GM18517 (cell line): ENCODE data around the gene ANKRD33B.
A peak's percentile ranks its signal among the peaks of the same experiment; 100 is the strongest.
"Not testable (repeated sequence)": the region's sequence is repeated elsewhere in the genome, so short reads cannot be mapped to it uniquely, and the experiment has no call there.

Experiments
- ATAC-seq: cut with Tn5 transposase; IDR thresholded peaks from one replicate; pipeline ENCODE4 v1.9.1; 2021; ENCODE audit warnings: mild to moderate bottlenecking, moderate library complexity; ENCODE audit not compliant: unreplicated experiment

ANKRD33B gene

DNA sequence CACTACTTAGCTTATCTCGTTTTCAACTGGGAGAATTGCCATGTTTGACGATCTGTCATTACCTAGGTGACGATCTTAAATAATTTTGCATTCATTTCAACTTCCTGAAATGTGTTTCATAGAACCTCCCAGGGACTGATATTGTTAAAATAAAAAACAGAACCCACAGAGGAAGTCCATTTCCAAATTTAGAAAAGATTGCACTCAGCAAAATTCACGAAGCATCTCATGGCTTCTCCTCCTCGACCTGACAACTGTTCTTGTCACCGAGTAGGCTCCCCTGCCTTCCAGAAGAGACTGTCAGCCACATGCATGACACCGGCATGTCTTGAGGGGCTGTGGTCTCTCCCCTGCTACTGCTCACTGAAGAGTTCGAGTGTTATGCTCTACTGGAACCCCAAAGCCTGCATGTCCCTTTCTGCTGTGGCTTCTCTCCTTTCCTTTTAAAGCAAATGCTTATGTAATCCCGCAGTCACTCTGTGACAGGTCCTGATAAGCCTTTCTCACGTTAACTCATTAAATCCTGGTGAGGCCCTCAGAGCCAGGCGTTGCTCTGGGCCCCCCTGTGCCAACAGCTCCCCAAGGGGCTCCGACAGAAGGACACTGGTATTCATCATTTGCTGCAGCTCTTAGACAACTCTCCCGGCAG lies 26.8 kb upstream of the ANKRD33B start:
- ATAC-seq = no peak

DNA sequence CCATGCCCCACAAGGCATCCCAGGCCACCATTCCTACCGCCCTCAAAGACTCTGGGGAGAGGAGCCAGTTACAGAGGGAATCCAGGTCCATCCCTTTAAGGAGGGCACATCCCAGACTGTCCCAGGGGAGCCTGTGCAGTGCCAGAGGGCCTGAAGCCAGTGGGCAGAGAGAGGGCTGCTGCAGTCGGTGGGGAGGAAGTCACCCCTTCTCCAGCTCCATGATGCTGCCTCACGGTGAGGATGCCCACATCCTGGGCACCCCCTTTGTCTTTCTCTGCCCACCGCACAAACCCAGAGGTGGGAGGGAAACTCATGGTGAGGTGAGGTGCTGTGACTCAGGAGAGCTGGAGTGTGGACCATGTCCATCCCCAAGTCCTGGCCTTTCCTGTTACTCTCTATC lies 26.2 kb upstream of the ANKRD33B start:
- ATAC-seq = no peak

DNA sequence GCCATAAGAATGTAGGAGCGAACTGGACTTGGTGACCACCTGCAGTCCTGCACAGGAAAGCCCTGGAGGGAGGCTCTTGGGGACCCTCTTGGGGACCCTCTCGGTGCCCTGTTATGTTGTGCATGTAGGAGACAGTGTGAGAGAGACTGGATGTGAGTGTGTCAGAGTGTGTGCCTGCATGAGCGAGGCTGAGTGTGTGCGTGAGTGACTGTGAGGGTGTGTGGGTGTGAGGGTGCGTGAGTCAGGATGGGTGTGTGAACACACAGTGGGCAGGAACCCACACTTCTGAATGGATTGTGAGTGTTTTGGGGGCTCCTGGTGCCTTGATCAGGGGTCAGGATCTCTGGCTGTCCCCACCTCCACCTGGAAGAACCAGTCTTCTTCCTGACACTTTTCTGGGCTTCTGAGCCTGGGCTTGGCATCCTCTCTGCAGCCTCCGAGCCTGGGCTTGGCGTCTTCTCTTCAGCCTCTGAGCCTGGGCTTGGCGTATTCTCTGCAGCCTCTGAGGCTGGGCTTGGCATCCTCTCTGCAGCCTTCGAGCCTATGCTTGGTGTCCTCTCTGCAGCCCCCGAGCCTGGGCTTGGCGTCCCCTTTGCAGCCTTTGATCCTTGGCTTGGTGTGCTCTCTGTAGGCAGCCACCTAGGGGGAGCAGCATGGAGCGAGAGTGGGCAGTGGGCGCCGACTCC lies 25.6 kb upstream of the ANKRD33B start:
- no peak for ATAC-seq

DNA sequence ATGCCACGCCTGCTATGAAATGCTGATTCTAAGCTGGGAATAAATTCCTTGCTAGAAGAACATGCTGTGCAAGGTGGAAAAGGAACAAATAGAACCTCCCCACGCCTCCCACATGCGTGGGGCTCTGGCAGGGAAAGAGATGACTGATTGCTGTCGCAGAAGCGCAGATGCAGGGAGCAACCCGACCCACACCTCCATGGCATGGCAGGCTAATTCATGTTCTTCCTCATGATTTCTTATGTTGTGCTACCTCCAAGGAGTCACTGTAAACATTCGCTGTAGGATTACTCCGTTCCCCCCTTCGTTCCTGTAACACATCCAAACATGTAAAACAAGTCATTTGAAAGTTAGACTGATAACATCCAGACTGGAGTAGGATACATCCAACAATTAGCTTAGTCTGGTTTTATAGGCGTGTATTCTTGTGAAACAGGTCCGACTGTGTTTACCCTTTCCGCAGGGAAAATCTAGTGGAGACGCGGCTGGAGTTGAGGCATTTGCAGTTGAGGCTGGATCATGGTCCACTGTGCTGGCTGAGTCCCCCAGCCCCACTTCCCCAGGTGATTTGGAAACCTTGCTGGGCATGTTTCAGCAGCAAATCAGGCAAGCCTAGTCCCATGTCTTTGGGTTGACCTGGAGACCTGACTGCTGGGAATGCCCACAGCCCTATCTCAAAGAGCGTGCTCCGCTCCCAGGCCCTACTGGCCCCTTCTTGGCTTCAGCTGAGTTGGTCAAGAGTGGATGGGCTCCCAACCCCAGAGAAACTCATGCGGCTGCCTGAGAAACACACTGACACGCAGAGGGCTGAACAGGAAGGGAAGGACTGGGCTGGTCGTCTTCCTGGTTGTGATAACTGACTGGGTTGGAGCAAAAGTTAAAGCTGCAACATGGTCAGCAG lies 24.8 kb upstream of the ANKRD33B start:
- ATAC-seq = no peak

DNA sequence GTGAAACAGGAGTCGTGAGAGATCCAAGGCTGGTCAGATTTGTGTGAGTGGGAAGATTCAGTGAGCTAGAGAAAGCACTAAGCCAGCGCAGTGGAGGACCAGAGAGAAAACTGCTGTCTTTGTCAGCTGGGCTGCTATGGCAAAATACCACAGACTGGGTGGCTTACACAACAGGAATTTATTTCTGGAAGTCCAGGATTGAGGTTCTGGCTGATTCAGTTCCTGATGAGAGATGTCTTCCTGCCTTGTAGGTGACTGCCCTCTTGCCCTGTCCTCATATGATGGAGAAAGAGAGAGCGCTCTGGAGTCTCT lies 24.2 kb upstream of the ANKRD33B start:
- ATAC-seq = no peak

DNA sequence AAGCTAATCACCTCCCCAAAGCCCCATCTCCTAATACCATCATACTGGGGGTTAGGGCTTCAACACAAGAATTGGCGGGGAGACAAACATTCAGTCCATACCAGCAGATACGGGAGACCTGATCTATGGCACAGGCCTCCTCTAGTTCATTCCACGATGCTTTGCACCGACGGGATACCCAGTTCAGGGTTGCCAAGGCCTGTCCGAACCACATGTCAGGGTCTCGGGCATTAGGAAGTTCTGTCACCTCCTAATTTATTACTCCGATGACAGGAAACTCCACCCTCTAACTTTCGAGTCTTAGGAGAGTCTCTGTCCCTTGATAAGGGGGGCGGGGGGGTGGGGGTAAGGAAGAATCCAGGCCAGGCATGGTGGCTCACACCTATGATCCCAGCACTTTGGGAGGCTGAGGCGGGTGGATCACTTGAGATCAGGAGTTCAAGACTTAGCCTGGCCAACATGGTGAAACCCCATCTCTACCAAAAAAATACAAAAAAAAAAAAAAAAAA lies 23.8 kb upstream of the ANKRD33B start:
- no peak for ATAC-seq

DNA sequence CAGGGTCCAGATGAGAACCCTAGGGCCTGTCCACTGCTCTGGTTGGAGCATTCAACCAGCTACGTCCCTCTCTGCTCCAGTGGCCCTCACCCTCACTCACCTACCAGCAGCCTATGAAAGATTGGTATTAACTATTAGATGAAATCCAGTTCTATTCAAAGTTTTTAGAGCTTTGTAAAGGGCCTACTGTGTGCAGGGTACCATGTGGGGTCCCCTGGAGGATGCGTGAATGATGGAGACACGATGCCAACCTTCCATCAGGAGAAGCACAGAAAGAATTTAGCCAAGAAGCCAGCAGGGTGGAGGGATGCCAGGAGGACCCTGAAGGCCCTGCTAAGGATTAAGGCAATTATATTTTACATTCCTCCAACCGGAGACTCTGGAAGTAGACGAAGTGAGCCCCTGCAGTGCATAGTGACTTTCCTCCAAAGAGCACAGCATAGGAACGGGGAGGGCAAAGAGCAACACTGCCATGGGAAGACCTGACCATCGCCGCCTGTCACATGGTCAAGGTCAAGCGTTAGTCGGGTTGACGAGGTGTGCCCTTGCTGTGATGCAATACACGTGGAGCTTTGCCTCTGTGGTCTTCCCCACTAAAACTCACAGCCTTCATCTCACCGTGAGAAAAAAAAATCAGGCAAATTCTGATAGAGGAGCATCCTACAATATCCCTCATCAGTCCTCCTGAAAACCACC lies 22.8 kb upstream of the ANKRD33B start:
- ATAC-seq = no peak

DNA sequence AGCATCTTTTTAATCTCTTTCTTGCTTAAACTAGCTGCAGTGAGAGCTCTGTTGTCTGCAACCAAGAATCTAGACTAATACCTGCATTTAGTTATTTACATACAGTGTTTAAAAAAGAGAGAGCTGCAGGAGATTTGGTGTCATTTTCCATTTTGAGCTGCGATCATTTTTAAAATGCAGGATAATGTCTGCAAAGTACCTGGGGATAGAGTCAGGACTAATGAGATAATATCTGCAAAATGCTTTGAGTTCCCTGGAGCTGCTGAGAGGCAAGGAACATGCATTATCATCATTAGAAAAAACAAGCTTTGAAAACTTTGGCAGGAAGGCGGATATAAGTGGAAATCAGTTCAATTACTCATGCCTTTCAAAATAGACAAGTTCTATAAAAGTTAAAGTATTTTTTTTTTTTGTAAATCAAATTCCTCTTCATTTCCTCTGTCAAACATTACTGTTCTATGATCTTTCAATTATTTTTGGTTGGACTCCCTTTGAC lies 21.8 kb upstream of the ANKRD33B start:
- ATAC-seq = no peak

DNA sequence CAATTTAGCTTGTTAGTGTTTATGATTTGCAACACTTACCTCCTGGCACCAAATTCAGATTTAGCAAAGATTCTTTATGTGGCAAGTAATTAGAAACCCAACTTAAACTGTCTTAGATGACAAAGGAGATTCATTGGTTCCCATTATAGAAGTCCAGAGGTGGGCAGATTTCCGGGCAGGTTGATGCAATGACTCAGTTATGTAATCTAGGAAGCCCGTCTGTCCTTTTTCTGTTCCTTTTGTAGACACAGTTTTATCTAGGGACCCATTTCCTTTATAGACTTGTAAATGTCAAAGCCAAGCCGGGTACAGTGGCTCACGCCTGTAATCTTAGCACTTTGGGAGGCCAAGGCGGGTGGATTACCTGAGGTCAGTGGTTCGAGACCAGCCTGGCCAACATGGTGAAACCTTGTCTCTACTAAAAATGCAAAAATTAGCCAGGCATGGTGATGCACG lies 20.3 kb upstream of the ANKRD33B start:
- no peak for ATAC-seq

DNA sequence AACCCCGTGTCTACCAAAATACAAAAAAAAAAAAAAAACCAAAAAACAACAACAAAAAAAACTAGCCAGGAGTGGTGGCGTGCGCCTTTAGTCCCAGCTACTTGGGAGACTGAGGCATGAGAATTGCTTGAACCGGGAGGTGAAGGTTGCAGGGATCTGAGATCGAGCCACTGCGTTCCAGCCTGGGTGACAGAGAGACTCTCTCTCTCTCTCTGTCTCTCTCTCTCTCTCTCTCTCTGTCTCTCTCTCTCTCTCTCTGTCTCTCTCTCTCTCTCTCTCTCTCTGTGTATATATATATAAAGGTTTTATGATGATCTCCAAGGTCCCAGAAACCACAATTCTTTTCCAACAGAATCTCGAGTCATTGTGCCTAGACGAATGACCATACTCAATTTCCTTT lies 18.8 kb upstream of the ANKRD33B start:
- ATAC-seq = no peak

DNA sequence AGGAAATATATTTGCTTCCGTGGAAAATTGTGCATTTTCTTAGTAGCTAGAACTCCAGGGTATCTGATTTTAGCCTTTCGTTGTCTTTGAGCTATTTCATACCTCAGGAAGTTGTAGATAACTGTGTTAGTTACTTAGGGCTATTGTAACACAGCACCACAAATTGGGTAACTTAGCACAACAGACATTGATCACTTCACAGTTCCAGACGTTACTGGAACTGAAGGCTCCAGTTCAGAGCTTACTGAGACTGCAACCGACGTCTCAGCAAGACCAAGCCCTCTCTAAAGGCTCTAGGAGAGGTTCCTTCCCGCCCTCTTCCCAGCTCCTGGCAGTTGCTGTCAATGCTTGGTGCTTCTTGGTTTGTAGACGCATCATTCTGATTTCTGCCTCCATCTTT lies 17.7 kb upstream of the ANKRD33B start:
- ATAC-seq = no peak

DNA sequence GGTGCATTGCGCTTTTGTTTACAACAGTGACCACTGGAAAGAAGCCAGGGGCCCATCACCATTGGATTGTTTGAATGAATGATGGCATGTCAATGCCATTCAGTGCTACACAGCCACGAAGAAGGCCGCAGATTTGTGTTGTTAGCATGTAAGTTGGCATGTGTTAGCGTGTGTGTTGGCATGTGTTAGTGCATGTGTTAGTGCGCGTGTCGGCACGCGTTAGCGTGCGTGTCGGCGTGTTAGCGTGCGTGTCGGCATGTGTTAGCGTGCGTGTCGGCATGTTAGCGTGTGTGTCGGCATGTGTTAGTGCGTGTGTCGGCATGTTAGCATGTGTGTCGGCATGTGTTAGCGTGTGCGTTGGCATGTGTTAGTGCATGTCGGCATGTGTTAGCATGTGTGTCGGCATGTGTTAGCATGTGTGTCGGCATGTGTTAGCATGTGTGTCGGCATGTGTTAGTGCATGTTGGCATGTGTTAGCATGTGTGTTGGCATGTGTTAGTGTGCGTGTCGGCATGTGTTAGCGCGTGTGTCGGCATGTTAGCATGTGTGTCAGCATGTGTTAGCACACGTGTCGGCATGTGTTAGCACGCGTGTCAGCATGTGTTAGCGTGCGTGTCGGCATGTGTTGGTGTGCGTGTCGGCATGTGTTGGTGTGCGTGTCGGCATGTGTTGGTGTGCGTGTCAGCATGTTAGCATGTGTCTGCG lies 15.3 kb upstream of the ANKRD33B start:
- ATAC-seq = no peak

DNA sequence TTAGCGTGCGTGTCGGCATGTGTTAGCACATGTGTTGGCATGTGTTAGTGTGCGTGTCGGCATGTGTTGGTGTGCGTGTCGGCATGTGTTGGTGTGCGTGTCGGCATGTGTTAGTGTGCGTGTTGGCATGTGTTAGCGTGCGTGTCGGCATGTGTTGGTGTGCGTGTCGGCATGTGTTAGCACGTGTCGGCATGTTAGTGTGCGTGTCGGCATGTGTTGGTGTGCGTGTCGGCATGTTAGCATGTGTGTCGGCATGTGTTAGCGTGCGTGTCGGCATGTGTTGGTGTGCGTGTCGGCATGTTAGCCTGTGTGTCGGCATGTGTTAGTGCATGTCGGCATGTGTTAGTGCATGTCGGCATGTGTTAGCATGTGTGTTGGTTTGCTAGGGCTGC lies 14.8 kb upstream of the ANKRD33B start:
- ATAC-seq = not testable (repeated sequence)

DNA sequence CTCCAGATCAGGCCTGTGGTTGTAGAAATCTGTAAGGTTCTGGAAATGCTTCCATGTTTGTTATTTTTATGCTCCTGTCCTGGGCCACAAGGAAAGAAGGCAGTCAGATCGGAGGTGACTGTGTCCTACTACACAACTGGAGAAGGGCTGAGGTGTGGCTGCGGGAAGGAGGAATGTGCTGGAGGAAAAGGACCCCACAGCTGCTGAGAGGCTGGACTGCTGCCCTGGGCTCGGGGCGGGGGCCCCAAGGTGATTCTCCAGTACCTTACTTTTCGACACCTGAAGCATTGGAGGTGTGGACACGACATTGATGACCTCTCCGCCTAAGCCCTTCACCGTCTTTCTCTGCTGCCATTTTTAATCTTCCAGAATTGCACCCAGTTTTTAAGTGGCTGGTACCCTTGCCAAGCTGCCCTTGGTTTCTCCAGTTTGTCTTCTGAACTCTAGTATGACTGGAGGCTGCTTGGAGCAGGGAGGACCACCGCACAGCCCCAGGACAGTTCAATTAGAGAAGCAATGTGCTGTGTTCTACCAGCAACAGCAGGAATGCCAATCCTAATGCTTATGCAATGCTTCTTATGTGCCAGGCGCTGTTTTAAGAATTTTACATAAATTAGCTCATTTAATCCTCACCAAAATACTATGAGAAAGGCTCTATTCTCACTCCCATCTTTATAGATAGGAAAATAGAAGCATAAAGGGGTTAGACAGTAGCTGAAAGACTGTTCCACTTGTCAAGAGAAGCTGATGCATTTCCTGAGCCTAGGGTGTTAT lies 13.5 kb upstream of the ANKRD33B start:
- ATAC-seq = no peak

DNA sequence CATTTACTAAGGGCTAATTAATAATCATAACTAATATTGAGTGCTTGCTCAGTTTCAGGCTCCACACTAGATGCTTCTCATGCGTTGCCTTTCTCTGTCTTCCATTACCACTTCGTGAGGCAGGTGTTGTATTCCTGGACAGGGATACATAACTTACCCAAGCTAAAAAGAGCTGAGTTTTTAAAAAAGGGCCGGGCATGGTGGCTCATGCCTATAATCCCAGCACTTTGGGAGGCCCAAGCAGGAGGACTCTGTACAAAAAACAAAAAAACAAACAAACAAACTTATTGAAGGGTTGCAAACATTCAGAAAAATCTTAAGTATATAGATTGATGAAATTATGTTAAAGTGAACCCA lies 12.1 kb upstream of the ANKRD33B start:
- no peak for ATAC-seq

DNA sequence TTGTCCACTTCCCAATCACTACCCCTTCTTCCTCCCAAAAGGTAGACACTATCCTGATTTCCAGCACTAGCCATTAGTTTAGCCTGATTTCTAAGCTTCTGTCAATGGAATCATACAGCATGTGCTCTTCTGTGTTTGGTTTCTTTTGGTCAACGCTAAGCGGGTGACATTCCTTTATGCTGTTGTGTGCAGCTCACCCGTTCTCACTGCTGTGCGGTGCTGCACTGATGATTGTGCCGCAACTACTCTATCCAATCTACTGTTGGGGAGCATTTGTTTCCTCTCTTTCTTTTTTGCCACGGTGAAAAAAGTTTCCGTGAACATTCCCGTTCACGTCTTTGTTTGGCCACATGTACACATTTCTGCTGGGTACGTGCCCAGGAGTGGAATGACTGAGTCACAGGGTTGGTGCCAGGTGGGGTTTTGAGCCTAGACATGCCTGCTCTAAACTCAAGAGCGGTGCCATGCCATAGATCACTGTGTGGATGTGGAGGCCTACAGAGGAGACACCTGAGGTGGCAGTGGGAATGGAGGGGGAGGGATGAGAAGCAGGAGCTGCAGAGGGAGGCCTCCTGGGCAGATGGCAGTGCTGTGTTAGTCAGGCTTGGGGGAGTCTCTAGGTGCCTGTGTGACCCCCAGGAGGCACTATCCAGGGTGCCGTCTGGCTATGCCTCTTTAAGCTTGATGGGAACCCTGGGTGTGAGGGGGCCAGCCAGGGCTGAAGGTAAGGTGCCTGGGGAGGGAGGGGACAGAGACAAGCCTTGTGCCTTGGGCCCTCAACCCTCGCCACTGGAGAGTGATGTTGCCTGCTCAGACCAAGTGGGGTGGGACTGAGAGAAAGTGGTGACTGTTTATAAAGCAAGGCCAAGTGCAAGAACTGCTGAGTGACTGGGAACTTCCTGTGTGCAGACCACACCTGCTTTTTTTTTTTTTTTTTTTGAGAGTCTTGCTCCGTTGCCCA lies 11.4 kb upstream of the ANKRD33B start:
- peak; percentile 78 for ATAC-seq

DNA sequence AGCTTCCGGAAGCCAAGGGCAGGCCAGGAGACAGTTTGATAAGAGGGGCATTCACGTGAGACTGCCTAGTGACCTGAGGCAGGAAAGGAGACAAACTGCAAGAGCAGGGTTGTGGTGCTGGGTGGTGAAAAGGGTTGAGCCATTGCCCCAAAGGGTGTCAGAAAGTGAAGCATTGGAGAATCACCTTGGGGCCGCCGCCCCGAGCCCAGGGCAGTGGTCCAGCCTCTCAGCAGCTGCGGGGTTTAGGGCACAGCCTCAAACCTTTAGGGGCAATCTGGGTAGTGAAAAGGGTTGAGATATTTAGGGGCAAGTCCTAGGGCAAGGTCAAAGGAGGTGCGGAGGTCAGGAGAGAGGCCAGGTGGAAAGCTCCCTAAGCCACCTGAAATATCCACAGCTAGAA lies 10.4 kb upstream of the ANKRD33B start:
- ATAC-seq = no peak

DNA sequence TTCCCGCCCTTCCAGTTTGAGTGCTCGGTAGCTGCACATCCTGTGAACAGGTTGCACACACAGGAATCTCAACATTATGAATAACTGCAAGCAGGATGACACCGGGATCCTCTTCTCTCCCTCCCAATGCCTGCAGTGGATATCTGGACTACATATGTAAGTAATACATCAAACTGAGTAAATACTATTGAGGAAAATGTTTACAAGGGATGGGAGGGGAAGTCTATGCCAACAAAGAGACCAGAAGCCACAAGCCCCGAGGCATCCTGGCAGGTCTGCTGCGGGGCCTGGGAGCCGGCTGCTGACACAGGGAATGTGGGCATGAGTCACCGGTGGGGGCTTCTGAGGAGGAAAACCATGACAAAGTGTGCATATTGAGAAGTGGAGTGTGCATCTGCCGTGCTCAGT lies 8.6 kb upstream of the ANKRD33B start:
- no peak for ATAC-seq
